Activated CD4-positive, CD25-positive, alpha-beta regulatory T cell treated with anti-CD3 and anti-CD28 coated beads, Interleukin-2, amount 50 U/mL, for 24 hours (primary cell): ENCODE data around the gene WIZ.

Source experiments
- ATAC-seq, 2 donors: fragments of 150-1000 bp; cut with Tn5 transposase; one replicate each; pipeline ENCODE4 v1.10.0; 2021; ENCODE audit warnings: mild to moderate bottlenecking in 1 of 2, moderate library complexity in 1 of 2

WIZ gene

DNA sequence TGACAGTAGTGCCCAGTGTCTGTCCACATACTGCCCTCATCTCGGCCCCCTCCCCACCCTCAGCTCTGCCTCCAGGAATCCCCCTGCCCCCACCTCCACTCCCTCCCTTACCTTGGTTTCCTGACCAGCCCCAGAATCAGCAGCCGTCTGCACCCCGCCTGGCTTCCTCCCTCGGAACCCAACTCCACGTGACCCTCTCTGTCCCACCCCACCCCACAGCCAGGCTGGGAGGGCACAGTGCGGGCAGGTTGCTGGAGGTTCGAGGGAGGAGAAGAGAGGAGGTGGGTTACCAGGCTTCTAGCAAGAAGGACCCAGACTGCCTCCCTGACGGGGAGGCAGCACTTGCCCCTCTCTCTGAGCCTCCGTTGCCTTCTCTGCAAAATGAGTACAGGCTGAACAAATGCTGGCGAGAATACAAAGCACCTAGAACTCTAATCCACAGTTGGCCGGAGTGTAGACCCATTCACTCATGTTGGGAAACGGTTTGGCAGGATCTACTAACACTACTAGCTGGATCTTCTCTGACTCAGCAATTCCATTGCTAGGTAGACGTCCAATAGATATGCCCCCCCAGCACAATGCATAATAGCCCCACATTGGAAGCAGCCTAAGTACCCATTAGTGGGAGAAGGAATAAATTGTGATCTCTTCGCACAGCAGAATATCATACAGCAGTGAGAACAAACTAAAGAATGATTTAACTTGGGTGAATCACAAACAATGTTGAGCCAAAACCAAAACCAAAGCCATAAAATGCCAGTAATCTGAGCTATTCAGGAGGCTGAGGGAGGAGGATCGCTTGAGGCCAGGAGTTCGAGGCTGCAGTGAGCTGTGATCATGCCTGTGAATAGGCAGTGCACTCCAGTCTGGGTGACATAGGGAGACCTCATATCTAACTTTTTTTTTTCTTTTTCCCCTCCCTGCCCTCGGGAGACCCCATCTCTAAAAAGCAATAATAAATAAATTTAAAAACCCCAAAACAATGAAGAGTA lies 14.9 kb upstream of the WIZ start, which contains the start of gene RASAL3:
TSS of gene RASAL3 (minus strand) at position 151 of the 992 bp plus-strand sequence. CDS start 186 bp downstream, outside the sequence.
- peak; percentile 53 to 63 for ATAC-seq

DNA sequence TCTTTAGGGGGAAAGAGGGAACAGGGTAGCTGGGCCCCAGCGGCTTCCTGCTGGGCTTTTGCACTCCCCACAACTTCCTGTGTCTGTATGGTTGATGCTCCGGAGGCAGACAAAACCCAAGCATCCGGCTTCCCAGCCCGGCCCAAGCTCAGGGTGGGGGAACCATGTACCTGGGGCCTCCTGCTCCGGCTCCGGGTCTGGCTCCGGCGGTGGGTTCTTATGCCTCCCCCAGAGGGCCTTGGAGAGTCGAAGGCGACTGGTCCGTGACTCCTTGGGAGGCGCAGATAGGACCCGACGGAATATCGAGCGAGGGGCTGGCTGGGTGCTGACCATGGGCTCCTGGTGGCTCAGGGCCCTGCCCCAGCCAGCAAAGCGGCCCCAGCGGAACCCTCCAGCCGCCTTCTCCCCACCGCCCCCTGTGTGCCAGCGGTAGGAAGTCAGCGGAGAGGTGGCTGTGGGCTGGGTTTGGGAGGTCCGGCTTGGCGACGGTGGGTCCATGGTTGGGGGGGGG lies 14.2 kb upstream of the WIZ start:
- ATAC-seq = peak; percentile 77 to 84

DNA sequence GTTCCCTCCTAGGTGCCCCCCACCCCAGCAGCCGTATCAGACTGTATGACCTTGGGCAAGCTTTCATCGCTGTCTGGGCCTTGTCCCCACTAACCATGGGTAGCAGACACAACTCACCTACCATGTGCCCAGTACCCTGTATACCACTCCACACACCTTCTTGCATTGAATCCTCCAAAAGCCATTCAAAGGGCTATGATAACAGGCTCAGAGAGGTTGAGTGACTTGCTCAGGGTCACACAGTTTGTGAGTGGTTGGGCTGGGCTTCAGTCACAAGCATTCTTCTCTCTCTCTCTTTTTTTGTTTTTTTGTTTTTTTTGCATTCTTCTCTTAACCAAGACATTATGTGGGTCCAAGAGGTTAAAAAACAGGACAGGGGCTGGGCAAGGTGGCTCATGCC lies 11.9 kb upstream of the WIZ start:
- ATAC-seq = no peak

DNA sequence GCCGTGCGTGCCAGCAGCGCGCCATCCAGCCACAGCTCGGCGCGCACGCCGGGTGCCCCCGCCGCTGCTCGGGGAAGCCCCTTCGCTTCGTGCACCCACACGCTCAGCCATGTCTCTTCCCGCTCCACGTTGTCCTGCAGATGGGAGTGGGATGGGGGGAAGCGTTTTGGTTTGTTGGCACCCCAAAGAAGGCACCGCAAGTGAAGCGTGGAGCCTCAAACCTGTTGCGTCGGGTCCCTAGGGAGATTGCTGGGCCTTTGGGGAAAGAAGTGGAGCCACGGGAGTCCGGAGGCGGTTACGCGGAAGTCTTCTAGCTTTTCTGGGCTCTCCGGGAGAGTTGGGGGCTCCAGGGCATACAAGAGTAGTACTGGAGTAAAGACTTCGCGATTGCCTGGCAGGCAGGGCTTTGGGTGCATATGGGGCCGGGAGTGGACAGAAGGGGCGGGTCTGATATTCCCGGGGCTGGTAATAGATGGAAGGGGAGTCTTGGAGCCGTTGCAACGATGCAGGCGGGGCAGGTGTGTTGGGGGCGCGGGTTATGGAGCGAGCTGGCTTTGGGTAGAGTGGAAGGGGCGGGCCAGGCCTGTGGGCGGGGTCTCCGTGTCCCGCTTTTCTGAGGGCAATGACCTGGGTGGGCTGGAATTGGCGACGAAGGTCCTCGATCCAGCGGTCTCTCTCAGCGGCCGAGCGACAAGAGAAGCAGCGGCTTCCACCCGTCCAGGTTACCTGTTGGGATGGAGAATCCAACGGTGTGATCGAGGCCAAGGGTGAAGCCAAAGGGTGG lies 8.1 kb upstream of the WIZ start:
- no peak for ATAC-seq

DNA sequence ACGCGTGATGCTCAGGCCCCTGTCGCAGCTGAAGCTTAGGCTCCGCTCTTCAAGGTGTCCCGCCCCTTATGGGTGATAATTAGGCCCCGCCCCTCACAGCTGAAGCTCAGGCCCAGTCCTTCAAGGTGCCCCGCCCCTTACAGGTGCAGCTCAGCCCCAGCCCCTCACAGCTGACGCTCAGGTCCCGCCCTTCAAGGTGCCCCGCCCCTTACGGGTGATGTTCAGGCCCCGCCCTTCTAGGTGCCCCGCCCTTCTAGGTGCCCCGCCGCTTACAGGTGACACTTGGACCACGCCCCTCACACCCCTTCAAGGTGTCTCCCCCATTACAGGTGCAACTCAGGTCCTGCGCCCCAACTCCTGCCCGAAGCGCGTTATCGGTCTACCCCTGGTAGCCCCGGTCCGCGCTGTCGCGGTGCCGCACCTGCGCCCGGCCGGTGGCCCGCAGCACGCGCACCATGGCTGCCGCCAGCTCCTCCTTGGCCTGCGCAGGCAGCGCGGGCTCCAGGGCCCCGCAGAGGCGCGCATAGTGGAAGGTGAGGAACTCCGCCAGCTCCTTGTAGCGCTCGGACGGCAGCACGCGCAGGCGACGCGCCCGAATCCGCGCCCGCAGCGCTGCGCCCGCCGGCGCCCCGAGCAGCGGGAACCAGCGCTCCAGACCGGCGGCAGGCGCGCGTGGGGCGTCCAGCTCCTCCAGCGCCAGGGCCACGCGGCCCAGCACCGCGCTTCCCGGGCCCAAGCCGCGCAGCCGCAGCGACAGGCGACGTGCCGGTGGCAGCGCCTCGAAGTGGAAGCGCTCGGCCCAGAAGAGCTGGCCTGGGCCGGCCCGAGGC lies 7.3 kb upstream of the WIZ start:
- ATAC-seq = peak in 1 of 2 donors; percentile 45

DNA sequence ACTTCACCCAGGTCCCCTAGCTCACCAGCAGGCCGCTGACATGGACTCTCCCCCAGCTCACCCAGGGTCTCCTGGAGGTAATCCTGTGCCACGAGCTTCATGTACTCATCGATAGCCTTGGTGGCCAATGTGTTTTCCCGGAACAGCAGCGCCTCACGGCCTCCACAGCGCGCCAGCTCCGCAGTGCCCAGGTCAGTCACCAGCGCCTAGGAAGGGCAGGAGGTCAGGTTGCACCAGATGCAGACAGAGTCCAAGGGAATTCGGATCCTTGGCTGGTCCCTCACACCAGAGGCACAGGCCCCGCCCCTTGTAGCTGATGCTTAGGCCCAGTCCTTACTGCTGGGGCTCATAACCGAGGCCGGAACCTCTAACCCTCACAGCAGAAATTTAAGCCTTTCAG lies 6.7 kb upstream of the WIZ start:
- ATAC-seq = no peak

DNA sequence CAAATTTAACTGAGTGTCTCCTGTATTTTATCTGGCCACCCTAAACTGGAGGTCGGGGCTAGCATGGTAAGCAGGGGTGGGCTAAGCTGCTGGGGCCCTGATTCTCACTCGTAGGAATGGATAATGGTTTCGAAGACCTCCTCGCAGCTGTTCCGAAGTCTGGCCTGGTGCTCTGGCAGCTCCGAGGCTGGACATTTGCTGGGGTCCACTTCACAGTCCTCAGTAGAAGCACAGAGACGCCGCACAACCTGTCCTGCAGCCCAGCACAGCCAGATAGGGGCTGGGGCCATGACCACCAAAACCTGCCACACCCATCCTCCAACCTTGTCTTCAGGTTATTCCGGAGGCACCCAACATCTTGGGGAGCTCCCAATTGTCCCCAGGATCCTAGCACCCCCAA lies 6.2 kb upstream of the WIZ start:
- no peak for ATAC-seq

DNA sequence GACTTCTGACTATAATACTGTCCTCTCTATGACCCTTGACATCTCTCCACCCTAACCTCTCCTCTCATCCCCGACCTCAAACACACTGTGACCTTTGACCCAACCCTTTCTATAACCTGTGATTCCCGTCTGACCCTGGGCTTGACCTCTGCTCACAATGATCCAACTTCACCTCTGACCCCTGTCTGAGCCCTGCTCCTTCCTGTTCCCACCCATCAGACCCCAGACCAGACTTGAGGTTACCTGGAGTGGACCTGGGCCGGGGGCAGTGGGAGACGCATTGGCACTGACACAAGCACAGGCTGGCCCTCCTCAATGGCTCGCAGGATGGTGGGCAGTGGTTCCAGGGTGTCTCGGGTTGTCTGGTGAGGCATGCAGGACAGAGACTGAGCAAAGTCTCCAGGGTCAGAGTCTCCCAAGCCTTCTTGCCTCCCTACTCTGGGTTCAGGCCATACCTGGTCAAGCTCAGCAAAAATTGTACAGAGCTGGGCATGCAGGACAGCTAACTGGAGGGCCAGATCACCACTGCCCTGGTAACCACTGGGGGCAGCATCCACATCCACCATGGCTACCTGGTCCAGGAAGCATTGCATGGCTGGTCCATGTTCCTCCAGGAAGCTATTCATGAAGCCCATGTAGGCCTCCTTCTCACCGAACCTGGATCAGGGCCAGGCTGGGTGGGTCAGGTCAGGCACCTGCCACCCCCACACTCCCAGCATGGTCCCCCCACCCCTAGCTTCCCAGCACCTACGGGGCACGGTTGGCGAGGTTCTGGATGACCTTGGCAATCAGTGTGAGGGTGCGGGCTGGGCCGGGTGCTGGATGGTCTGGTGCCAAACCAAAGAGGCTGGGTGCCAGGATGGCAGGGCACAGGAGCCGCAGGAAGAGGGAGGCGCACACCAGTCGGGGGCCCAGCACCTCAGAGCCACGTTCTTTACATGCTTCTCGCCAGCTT lies 4.4 kb upstream of the WIZ start:
- ATAC-seq = no peak

DNA sequence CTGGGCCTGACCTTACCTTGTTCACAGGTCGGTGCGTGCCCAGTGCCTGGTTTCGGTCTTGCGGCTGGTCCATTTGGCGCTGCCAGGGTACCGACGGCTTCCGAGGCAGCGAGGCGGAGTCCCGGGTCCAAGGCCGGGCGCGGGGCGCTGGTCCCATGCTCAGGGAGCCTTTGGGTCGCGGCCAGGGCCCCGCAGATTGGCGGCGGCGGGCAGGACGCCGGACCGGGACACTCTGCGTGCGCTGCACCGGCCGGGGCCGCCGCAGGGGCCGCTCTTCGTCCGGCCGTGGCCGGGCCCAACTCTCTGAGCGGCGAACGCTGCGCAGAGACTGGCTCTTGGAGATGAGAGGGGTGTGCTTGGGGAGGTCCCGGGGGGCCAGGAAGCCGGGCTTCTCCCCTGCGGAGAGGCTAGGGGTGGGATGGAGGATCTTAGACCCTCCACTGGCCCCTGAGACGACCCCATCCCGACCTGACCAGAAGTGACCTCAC lies 3.4 kb upstream of the WIZ start:
- no peak for ATAC-seq

DNA sequence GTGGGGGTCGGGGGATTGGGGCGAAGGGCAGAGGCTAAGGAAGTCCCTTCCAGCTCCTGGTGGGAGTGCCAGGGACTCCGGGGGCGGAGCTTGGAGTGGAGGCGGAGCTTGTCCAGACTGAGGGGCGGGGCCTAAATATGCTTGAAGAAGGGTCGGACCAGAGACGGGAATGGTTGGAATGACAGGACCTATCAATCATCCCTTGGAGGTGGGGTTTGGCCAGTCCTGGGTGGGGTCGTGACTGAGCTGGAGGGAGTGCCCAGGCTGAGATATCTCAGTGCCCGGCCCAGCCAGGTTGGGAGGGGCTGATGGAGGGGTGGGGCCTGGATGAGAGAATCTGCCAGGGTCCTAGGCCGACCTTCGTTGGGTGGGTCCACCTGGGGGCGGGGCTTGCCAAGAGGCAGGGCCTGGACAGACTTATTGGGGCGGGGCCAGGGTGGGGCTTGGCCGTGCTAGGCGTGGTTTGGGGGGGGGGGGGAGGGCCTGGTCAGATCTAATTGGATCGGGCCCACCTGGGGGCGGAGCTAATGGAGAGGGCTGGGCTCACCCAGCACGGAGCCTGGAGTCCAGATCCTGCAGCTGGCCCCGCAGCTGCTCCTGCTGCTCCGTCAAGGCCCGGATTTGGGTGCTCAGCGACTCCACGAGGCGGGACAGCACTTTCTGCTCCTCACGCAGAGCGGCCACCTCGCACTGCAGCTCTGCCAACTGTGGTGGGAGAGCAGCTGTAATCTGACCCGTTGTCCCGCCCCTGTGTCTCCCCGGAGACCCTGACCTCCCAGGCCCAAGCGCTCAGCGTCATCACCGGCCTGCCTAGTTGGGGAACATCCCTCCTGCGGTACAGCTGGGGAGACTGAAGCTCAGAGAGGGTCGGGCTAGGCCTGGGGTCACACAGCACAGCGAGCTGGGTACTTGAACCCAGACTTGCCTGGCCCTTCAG lies 2.6 kb upstream of the WIZ start:
- ATAC-seq = no peak

DNA sequence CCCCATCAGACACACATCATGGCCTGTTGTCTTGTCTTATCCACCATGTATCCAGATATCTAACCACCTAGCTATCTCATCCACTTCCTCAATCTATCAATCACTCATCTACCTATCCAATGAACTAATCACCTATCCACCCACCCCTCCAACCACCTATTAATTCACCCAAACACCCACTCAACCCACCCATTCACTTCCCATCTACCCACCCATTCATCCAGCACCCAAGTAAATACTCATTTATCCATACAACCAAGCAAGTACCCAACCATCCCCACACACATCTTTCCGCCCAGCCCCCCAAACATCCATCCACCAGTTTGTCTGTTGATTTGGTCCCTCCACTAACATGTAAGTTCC lies 753 bp upstream of the WIZ start:
- ATAC-seq = no peak

DNA sequence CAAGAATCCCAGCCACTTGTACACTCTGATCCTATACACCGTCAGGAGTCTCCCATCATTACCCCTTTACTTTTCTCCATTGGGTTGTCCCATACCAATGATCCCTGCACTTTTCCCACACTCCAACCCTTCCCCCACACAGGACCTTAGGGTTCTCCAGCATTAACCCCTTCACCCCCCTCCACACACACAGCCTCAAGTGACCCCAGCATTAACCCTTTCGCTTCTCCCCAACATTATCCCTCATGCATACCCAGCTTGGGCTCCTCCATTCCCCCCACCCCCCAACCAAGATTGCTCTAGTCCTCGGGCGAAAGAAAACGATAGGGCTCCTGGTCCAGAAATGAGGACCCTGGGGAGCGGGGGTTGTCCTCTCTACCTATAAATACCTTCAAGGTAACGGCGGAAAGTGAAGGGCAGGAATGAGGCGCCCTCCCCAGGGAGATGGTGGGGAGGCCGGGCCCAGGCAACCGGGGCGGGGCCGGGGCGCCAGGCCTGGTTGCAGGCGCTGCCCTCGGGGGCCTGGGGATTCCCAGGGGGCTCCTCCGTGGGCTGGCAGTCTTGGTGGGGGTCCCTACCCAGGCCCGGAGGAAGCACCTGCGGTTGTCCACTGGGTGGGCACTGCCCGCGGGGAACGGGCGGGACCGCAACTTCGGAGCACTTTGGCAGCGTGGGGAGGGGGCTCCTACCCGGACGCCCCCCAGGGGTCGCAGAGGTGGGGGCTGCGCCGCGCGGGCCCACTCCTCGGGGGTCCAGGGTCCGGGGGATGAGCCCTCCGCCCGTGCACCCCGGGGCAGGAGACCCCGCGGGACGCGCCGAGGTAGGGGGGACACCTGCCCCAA lies 757 bp downstream of the WIZ start:
- no peak for ATAC-seq

DNA sequence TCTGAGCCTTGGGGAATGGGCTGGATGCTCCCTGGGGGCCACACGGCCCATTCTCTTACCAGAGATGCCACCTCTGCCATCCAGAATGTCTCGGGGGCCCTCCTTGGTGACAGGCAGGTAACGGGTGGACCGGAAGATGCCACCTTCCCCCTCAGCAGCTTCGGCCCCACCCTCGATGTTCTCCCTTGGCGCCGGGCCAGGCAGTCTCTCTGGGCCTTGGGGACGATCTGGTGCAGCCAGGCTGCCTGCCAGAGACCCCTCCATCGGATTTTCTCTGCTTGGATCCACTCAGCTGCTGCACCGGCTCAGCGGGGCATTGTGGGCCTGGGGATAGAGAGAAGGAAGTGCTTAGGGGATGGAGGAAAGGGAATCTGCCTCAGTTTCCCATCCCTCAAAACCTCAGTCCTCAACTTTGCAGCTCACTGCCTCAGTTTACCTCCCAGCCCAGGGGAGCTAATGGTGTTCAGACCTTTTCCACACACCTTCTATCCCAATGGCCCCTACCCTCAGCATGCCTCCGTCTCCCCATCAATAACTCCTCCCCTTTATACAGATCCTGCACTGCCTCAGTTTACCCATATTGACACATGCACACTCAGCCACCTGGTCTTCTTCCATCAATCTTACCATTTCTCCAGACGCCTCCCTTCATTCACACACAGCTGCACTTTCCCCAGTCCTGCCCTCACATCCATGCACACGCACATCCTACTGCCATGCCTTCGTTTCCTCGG lies 1.5 kb downstream of the WIZ start:
- no peak for ATAC-seq

DNA sequence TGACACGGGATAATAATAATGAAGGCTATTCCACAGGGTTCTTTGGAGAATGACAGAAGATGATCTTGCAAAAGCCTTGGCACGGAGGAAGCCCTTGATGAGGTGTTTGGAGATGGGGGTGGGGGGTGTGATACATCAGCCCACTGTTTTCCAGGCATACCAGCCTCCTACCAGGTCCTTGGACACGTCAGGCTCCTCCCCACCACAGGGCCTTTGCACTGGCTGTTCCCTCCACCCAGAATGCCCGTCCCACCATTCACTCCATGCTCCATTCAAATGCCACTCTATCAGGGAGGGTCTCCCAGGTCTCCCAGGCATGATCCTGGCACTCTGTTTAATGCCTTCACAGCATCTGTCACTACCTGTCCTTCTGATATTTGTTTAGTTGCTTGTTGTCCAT lies 2.7 kb downstream of the WIZ start:
- ATAC-seq = no peak

DNA sequence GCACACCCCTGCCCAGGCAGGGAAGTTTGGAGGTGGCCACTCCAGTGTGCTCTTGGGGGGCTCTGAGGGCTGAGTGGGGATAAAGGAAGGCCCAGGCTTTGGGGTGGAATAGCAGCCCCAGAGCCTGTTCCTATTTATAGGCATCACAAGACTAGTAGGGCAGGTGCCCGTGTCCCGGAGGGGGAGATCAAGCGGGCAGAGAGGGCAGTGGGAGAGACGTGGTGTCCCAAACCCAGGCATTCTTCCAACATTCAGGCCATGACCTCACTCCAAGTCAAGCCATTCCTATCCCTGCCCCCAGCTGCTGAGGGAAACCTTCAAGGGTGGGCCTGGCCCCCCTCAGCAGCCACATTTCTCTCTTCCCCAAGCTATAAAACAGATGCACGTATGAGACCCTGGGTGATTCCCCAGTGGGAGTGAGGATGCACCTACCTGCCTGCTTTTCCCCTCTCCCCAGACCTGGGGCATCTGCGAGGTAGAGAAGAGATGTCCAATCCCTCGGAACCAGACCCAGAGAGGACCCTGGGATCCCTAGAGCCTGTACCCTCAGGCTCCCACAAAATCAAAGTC lies 3.9 kb downstream of the WIZ start:
- no peak for ATAC-seq

DNA sequence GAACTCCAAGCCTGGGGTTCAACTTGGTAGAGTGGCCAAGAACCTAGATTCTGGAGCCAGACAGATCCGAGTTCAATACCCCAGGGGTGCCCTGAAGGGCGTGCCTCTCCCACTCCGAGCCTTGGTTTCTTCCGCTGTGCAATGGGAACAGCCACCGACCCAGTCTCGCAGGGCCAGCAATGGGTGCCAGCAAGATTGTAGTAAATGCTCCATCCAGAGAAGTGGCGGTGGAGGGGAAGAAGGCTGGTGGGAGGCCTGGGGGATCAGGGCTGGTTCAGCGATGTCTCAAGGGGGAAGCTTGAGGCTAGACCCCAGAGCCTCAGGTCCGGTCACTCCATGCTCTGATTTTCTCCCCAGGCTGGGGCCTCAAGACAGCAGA lies 4.5 kb downstream of the WIZ start:
- no peak for ATAC-seq

DNA sequence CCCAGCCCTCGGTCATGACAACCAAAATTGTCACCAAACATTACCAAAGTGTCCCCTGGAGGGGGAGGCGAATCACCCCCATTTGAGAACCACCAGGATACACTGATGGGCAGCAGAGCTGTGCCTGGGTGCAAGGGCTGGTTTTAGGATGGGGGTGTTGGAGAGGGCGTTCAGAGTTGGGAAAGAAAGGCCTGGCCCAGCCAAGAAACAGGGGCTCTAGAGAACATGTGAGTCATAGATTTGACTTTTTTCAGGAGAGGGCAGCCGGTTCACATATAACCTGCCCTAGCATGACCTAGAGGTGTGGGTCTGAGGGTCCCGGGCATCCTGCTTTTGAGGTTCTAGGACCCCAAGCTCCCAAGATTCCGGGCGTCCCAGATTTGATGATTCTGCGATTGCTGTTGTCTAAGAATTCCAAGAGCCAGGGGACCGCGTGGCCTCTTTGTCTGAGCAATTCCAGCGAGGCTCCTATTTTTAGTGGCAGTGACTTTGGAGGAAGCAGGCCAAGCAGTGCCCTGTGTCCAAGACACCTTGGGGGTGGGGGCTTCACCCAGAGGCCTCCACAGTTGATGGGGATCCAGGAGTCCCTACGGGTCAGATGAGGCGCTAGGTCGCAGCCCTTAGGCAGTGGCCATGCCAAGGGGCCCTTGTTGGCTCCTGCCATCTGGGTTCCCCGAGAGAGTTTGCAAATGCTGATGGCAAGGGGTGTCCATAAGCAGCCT lies 5.1 kb downstream of the WIZ start:
- ATAC-seq = no peak
